HG03558 (cell line): ENCODE results near the gene HPX.
"Not testable (repeated sequence)": the region's sequence is repeated elsewhere in the genome, so short reads cannot be mapped to it uniquely, and the experiment has no call there.

Experiments
- ATAC-seq: cut with Tn5 transposase; IDR thresholded peaks from one replicate; pipeline ENCODE4 v1.9.1; 2021; ENCODE audit warnings: moderate number of reproducible peaks; ENCODE audit not compliant: unreplicated experiment; ENCODE audit errors: extremely low read depth

Gene HPX

DNA sequence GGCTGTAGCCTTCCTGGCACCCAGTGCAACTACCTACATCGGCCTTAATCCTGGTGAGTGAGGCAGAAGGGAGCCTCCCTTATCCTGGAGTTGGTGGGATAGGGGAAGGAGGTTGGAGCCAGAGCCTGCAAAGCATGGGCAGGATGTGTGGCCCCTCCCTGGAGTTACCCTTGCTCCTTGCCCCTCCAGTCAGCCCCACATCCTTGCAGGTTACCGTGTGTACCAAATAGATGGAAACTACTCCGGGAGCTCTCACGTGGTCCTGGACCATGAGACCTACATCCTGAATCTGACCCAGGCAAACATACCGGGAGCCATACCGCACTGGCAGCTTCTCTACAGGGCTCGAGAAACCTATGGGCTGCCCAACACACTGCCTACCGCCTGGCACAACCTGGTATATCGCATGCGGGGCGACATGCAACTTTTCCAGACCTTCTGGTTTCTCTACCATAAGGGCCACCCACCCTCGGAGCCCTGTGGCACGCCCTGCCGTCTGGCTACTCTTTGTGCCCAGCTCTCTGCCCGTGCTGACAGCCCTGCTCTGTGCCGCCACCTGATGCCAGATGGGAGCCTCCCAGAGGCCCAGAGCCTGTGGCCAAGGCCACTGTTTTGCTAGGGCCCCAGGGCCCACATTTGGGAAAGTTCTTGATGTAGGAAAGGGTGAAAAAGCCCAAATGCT lies 46.7 kb downstream of the HPX start:
- ATAC-seq: no peak

DNA sequence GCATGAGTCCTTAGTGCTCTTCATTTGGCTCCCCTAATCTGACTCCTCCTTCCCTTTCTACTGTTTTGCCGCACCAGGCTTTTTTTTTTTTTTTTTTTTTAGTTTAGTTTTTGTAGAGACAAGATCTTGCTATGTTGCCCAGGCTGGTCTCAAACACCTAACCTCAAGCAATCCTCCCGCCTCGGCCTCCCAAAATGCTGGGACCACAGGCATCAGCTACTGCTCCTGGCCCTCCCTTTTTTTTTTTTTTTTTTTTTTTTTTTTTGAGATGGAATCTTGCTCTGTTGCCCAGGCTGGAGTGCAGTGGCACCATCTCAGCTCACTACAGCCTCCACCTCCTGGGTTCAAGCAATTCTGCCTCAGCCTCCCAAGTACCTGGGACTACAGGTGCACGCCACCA lies 48.5 kb downstream of the HPX start:
- ATAC-seq: not testable (repeated sequence)

DNA sequence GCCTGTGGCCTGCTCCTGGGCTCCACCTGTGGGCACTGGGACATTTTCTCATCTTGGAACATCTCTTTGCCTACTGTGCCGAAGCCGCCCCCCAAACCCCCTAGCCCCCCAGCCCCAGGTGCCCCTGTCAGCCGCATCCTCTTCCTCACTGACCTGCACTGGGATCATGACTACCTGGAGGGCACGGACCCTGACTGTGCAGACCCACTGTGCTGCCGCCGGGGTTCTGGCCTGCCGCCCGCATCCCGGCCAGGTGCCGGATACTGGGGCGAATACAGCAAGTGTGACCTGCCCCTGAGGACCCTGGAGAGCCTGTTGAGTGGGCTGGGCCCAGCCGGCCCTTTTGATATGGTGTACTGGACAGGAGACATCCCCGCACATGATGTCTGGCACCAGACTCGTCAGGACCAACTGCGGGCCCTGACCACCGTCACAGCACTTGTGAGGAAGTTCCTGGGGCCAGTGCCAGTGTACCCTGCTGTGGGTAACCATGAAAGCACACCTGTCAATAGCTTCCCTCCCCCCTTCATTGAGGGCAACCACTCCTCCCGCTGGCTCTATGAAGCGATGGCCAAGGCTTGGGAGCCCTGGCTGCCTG lies 49.2 kb downstream of the HPX start:
- no peak for ATAC-seq

DNA sequence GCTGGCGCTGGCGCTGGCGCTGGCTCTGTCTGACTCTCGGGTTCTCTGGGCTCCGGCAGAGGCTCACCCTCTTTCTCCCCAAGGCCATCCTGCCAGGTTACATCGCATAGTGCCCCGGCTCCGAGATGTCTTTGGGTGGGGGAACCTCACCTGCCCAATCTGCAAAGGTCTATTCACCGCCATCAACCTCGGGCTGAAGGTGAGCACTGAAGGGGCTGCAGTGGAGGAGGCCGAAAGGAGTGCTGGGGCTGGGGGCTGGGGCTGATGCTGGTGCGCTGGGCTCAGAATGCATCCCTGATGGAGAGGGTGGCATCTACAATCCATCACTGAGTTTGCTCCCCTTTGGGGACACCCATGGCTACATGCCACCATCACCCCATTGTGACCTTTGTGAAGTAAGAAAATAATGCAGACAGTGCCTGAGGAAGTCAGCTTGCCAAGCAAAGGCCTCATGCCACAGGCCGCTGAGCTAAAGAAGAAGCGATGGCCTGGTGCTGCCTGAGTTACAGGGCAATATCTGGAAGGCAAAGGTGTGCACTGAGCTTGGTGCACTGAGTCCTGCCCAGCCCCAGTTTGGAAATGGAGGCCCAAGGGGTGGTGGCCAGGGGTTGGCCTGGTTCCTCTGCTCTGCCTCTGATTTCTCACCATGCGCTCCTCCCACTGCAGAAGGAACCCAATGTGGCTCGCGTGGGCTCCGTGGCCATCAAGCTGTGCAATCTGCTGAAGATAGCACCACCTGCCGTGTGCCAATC lies 49.9 kb downstream of the HPX start:
- ATAC-seq: no peak

DNA sequence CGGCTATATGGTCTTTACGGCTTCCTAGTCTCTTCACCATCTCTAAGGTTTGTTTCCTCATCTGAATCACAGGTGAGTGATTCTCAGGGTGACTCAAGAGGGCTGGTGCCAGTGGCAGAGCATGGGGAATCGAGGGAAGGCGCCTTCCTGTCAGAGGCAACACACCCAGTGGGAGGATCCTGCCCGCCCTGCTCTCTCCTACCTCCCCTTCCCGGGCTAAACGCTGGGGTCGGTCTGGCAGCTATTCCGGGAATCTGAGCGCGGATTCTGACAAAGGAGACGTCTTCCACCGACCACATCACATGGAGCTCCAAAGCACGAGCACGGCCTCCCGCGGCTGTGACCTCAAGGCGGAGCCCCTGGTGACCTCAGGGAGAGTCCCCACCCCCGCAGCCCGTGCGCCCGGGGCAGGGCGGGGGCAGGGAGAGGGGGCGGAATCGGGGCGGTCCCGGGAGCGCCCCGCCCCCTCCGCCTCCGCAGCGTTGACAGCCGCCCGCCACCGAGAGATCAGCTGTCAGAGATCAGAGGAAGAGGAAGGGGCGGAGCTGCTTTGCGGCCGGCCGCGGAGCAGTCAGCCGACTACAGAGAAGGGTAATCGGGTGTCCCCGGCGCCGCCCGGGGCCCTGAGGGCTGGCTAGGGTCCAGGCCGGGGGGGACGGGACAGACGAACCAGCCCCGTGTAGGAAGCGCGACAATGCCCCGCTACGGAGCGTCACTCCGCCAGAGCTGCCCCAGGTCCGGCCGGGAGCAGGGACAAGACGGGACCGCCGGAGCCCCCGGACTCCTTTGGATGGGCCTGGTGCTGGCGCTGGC lies 50.7 kb downstream of the HPX start, which contains the start of gene SMPD1:
SMPD1 (plus strand) TSS at position 570 of the 813 bp plus-strand sequence; CDS start at position 695, 125 bp downstream.
- peak; percentile 98 for ATAC-seq

DNA sequence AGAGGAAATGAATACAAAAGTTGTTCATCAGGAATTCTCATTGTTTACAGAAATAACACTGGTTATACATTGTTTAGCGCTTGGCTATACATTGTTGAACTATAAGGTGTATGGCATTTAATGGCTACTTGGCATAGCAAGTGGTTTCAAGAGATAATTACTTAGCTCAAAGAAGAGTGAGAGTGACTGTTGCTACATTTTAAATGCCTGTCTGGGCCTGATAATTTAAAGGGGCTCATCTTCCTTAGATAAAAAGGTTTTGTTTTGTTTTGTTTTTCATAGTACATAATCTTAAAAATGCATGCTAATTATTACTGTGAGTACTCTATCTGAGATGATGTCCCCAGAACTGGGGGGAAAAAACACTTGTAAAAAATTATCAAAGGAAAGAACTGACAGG lies 52.0 kb downstream of the HPX start:
- ATAC-seq: no peak

DNA sequence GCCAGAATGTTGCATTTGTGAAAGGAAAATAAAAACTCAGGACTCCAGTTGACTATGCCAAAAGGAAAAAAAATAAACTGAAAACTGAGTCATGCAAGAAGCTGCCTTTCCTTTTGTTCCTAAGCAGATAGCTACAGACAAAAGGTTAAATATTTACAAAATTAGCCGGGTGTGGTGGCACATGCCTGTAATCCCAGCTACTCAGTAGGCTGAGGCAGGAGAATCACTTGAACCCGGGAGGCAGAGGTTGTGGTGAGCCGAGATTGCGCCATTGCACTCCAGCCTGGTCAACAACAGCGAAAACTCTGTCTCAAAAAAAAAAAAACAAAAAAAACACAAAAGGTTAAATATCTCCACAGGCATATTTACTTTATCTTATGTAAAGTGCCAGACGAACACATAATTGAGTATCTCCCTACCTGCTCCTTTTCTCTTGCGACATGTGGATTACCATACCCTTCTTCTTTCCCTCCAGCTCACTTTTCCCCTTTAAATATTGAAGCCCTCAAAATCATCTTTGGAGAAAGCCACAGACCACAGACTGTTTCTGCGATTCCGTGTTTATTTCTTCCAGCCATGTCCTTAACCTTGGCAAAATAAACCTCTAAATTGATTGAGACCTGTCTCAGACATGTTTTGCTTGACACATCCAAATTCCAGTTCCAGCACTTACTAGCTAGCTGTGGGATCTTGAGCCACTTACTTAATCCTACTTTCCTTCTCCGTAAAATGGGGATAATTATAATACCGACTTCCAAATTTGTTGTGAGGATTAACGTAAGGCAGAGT lies 52.8 kb downstream of the HPX start:
- no peak for ATAC-seq

DNA sequence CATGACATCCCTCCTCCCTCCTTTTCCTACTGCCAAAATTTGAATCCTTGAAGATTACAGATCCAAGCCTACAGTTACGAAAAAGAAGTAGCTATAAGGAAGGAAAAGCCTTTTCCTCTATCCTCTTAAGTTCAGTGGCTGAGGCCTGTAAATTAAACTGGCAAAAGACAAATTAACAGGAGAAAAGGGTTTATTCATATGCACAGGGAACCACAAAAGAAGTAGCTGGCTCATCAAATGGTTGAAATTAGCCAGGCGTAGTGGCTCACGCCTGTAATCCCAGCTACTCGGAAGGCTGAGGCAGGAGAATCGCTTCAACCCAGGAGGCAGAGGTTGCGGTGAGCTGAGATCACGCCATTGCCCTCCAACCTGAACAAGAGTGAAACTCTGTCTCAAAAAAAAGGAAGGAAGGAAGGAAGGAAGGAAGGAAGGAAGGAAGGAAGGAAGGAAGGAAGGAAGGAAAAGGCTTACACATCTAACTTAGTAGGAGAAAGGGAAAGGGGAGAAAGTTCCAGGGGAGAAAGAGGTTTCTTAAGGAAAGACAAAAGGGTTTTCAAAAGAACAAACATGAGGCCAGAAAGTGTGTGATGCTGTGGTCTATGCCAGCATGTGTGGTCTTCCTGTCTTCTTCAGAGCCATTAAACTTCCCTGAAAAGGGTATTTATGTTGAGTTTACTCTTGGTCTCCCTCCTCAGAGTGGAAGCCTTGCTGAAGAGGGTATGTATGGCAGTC lies 55.6 kb downstream of the HPX start:
- no peak for ATAC-seq
